Mucosa of descending colon (tissue), 3 donors: ENCODE measurements around the gene CSRP3. TPM values are rescaled to one million over a fixed set of nuclear protein-coding genes. Genes with fewer than 3 reads are reported as not detected.

Experiments
- ATAC-seq: fragments of 200-7000 bp; cut with Tn5 transposase; one replicate; pipeline ENCODE4 v1.9.1; 2020; ENCODE audit warnings: mild to moderate bottlenecking, moderate library complexity
- DNase-seq, 3 donors: peaks; one replicate each; pipeline ENCODE4 v3.0.0-alpha.2; 2020
- H3K36me3 ChIP-seq: fragments of 200-600 bp; one replicate; pipeline ENCODE4 v1.8.0; 2021; ENCODE audit warnings: low read depth, mild to moderate bottlenecking
- H3K4me1 ChIP-seq: fragments of 200-600 bp; one replicate; pipeline ENCODE4 v1.8.0; 2021; ENCODE audit warnings: low read depth, mild to moderate bottlenecking
- H3K4me3 ChIP-seq: fragments of 200-600 bp; one replicate; pipeline ENCODE4 v1.8.0; 2021; ENCODE audit warnings: mild to moderate bottlenecking
- H3K9me3 ChIP-seq: fragments of 200-600 bp; one replicate; pipeline ENCODE4 v1.8.0; 2021; ENCODE audit warnings: mild to moderate bottlenecking
- CTCF ChIP-seq: fragments of 200-600 bp; IDR thresholded peaks from one replicate; pipeline ENCODE4 v1.8.0; 2022; ENCODE audit warnings: antibody characterized with exemption, mild to moderate bottlenecking
- intact Hi-C, 2 donors: fragments of 100-400 bp; cut with DNase I in 1 of 2; cut with micrococcal nuclease in 1 of 2; formaldehyde crosslinking; loops; one replicate each; pipeline versions ENCODE4 v1.11.0 to v1.11.1; 2022; cut with DNase I, micrococcal nuclease
- total RNA-seq, 3 donors: library from RNA; stranded (reverse); fragmentation: NEBNext Ultra II Directional in 2 of 3; extraction: Animal tissue kit (Norgen Biotek cat#: 25700) in 2 of 3; gene quantifications; one replicate each; pipeline versions ENCODE4 v1.2.1 to v1.2.4, GENCODE V29; 2021 to 2023
- donor health status: DM: no; HTN: no; CAD: no; lungs with moderate emphysema.
- donor health status: DM: no; HTN: no; CAD: no.
- donor health status: DM: no; HTN: yes; CAD: no.

The CSRP3 gene
- total RNA-seq, 3 donors from 2014 or later = 0.94 TPM; not detected in 2

- Histone ChIP-seq H3K4me1 (no peaks in the 10 kb centered on the region), H3K36me3 (no peaks in the 10 kb centered on the region), H3K4me3 (no peak overlapping the region), H3K9me3 (no peaks in the 10 kb centered on the region)
- DNase-seq (no peak), ATAC-seq (no peak)
- no peak for TF ChIP-seq CTCF
- intact Hi-C loops = no loop called here
Observed at GRCh38 chr11:19216021-19216420, 14.2 kb upstream of the CSRP3 start.

- H3K4me3 ChIP-seq = no peak overlapping the region
- H3K9me3 ChIP-seq = no peaks in the 10 kb centered on the region
- no peak for TF ChIP-seq CTCF
- intact Hi-C loops = no loop called here
- H3K36me3 ChIP-seq = no peaks in the 10 kb centered on the region
- DNase-seq = no peak
- no peak for ATAC-seq
- H3K4me1 ChIP-seq = no peaks in the 10 kb centered on the region
Observed at GRCh38 chr11:19209617-19210370, 8.0 kb upstream of the CSRP3 start.

GRCh38 chr11:19208959-19209546 lies 7.3 kb upstream of the CSRP3 start:
- DNase-seq (no peak), ATAC-seq (peak; percentile 51)
- H3K36me3 ChIP-seq = no peaks in the 10 kb centered on the region
- intact Hi-C loops = no loop called here
- H3K4me1 ChIP-seq = no peaks in the 10 kb centered on the region
- TF ChIP-seq CTCF = no peak
- H3K4me3 ChIP-seq = no peak overlapping the region
- no peaks in the 10 kb centered on the region for H3K9me3 ChIP-seq

DNA sequence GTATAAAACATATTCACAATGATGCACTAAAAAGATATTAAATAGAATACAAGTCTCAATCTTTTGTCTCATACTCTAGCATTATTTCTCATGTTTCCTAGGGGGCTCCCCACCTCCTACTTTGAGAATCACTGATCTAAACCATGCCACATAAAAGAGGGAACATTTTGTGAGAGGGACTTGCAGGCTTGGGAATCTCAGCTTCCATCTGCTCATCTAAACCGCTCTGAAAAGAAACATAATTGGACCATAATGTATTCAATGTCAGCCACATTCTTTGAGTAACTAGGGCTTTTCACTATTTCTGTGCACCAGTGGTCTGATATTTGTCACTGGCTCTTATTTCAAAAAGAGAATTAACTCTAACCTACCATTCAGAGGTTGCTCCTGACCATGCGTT lies 6.4 kb upstream of the CSRP3 start:
- no peak for DNase-seq
- no peaks in the 10 kb centered on the region for H3K4me1 ChIP-seq
- intact Hi-C loops = no loop called here
- TF ChIP-seq CTCF = no peak
- H3K9me3 ChIP-seq = no peaks in the 10 kb centered on the region
- H3K36me3 ChIP-seq = no peaks in the 10 kb centered on the region
- no peak for ATAC-seq
- H3K4me3 ChIP-seq = no peak overlapping the region

DNA sequence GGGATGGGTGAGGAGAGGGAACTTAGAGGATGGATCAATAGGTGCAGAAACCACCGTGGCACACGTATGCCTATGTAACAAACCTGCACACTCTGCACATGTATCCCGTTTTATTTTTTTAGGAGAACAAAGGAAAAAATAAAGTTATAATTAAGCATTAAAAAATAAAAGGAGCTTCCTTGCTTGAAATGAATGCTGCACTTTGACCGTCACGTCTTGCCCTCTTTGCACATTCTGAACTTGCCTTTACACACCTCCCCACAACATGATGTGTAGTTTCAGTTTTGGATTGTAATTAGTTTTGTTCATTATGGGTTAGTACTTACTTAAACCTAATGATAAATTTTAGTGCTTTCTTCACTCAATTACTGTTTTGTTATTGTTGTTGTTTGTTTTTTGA lies 3.1 kb upstream of the CSRP3 start:
- no peaks in the 10 kb centered on the region for H3K4me1 ChIP-seq
- H3K36me3 ChIP-seq = no peaks in the 10 kb centered on the region
- no peak for ATAC-seq
- intact Hi-C loops = no loop called here
- DNase-seq = no peak
- no peaks in the 10 kb centered on the region for H3K9me3 ChIP-seq
- TF ChIP-seq CTCF = no peak
- H3K4me3 ChIP-seq = no peak overlapping the region
